WTC11 (cell line): ENCODE results near the gene ZNF527. TPM values are rescaled to one million over a fixed set of nuclear protein-coding genes. Genes with fewer than 3 reads are reported as not detected.

Source experiments
- ARID4B ChIP-seq: sonication (generic); formaldehyde crosslinking; IDR thresholded peaks from 2 replicates; pipeline ENCODE4 v1.8.0; 2023; ENCODE audit warnings: missing genetic modification reagents, mild to moderate bottlenecking, borderline replicate concordance
- ATF2 ChIP-seq: sonication (generic); formaldehyde crosslinking; IDR thresholded peaks from 2 replicates; pipeline ENCODE4 v1.8.1; 2022; ENCODE audit warnings: low read depth, missing genetic modification reagents, borderline replicate concordance
- CDX4 ChIP-seq: fragments of 250-450 bp; sonication (Bioruptor Pico); IDR thresholded peaks from 2 replicates; pipeline ENCODE4 v1.9.0; 2021; ENCODE audit warnings: moderate library complexity, mild to moderate bottlenecking, inconsistent platforms, borderline replicate concordance
- CREB1 ChIP-seq: sonication (generic); formaldehyde crosslinking; IDR thresholded peaks from 2 replicates; pipeline ENCODE4 v1.8.0; 2023; ENCODE audit warnings: mild to moderate bottlenecking, missing genetic modification reagents
- CREM ChIP-seq: sonication (generic); formaldehyde crosslinking; IDR thresholded peaks from 2 replicates; pipeline ENCODE4 v1.8.1; 2022; ENCODE audit warnings: mild to moderate bottlenecking, missing genetic modification reagents, moderate library complexity
- ELF4 ChIP-seq: sonication (generic); formaldehyde crosslinking; IDR thresholded peaks from 2 replicates; pipeline ENCODE4 v1.8.1; 2022; ENCODE audit warnings: low read depth, mild to moderate bottlenecking, moderate library complexity, missing genetic modification reagents
- ERG ChIP-seq: fragments of 250-450 bp; sonication (Bioruptor Pico); IDR thresholded peaks from 2 replicates; pipeline ENCODE4 v1.8.0; 2021; ENCODE audit warnings: mild to moderate bottlenecking
- FOXK1 ChIP-seq: sonication (generic); formaldehyde crosslinking; IDR thresholded peaks from 2 replicates; pipeline ENCODE4 v1.8.0; 2022; ENCODE audit warnings: mild to moderate bottlenecking, moderate library complexity, missing genetic modification reagents
- GABPB1 ChIP-seq: sonication (generic); formaldehyde crosslinking; IDR thresholded peaks from 2 replicates; pipeline ENCODE4 v1.8.1; 2023; ENCODE audit warnings: mild to moderate bottlenecking, missing genetic modification reagents
- GRHL2 ChIP-seq: fragments of 250-450 bp; sonication (Bioruptor Pico); IDR thresholded peaks from 2 replicates; pipeline ENCODE4 v1.8.0; 2022; ENCODE audit warnings: mild to moderate bottlenecking, moderate library complexity; ENCODE audit not compliant: insufficient replicate concordance, severe bottlenecking
- GTF2I ChIP-seq: fragments of 250-450 bp; sonication (Bioruptor Pico); conservative IDR thresholded peaks from 2 replicates; pipeline ENCODE4 v1.4.0; 2021; ENCODE audit warnings: mild to moderate bottlenecking
- JUN ChIP-seq: sonication (generic); formaldehyde crosslinking; IDR thresholded peaks from 2 replicates; pipeline ENCODE4 v1.8.0; 2023; ENCODE audit warnings: mild to moderate bottlenecking, missing genetic modification reagents
- NR2C2 ChIP-seq: sonication (generic); formaldehyde crosslinking; IDR thresholded peaks from 2 replicates; pipeline ENCODE4 v1.8.0; 2022; ENCODE audit warnings: mild to moderate bottlenecking, missing genetic modification reagents
- RELA ChIP-seq: sonication (generic); formaldehyde crosslinking; IDR thresholded peaks from 2 replicates; pipeline ENCODE4 v1.8.1; 2022; ENCODE audit warnings: missing genetic modification reagents, mild to moderate bottlenecking, borderline replicate concordance
- RORB ChIP-seq: fragments of 250-450 bp; sonication (Bioruptor Pico); IDR thresholded peaks from 2 replicates; pipeline ENCODE4 v1.9.0; 2021; ENCODE audit warnings: mild to moderate bottlenecking
- TEAD1 ChIP-seq: sonication (generic); formaldehyde crosslinking; IDR thresholded peaks from 2 replicates; pipeline ENCODE4 v1.8.0; 2022; ENCODE audit warnings: mild to moderate bottlenecking, missing genetic modification reagents
- TP53 ChIP-seq: sonication (generic); formaldehyde crosslinking; IDR thresholded peaks from 2 replicates; pipeline ENCODE4 v1.8.1; 2023; ENCODE audit warnings: mild to moderate bottlenecking, missing genetic modification reagents
- USF2 ChIP-seq: sonication (generic); formaldehyde crosslinking; IDR thresholded peaks from 2 replicates; pipeline ENCODE4 v1.8.1; 2023; ENCODE audit warnings: mild to moderate bottlenecking, missing genetic modification reagents, moderate library complexity
- ZBTB21 ChIP-seq: sonication (generic); formaldehyde crosslinking; IDR thresholded peaks from 2 replicates; pipeline ENCODE4 v1.8.1; 2023; ENCODE audit warnings: mild to moderate bottlenecking, missing genetic modification reagents, borderline replicate concordance
- ZNF121 ChIP-seq: sonication (generic); formaldehyde crosslinking; IDR thresholded peaks from 2 replicates; pipeline ENCODE4 v1.8.0; 2023; ENCODE audit warnings: missing genetic modification reagents
- ZNF281 ChIP-seq: sonication (generic); formaldehyde crosslinking; IDR thresholded peaks from 2 replicates; pipeline ENCODE4 v1.8.0; 2023; ENCODE audit warnings: mild to moderate bottlenecking, missing genetic modification reagents
- ZNF512 ChIP-seq: sonication (generic); formaldehyde crosslinking; IDR thresholded peaks from 2 replicates; pipeline ENCODE4 v1.8.1; 2022; ENCODE audit warnings: missing genetic modification reagents, borderline replicate concordance
- ZNF671 ChIP-seq: fragments of 250-450 bp; sonication (Bioruptor Pico); IDR thresholded peaks from 2 replicates; pipeline ENCODE4 v1.8.0; 2021; ENCODE audit warnings: mild to moderate bottlenecking
- ZSCAN18 ChIP-seq: fragments of 250-450 bp; sonication (Bioruptor Pico); IDR thresholded peaks from 2 replicates; pipeline ENCODE4 v2.1.2; 2022; ENCODE audit warnings: mild to moderate bottlenecking, moderate library complexity
- total RNA-seq: library from RNA; stranded (reverse); gene quantifications from 3 replicates; pipeline ENCODE4 v1.2.3, GENCODE V29; 2021

The ZNF527 gene
- total RNA-seq, 1 experiment from 2014 or later = 3.3 TPM

- TF ChIP-seq ZNF121 (no peak), ATF2 (no peak), ZNF671 (no peak), ZNF281 (CRISPR knock-in tag) (no peak), JUN (CRISPR knock-in tag) (no peak), CDX4 (CRISPR knock-in tag) (no peak), GTF2I (CRISPR knock-in tag) (no peak), ZNF512 (CRISPR knock-in tag) (no peak), ARID4B (CRISPR knock-in tag) (peak; percentile 57; the same call in 1 of the 2 replicates), GRHL2 (no peak), TEAD1 (CRISPR knock-in tag) (no peak), ZSCAN18 (no peak), CREB1 (CRISPR knock-in tag) (no peak), CREM (CRISPR knock-in tag) (peak; percentile 84; the same call in 1 of the 2 replicates), GABPB1 (CRISPR knock-in tag) (no peak; the same call in 1 of the 2 replicates), TP53 (CRISPR knock-in tag) (no peak), ERG (CRISPR knock-in tag) (no peak), ZBTB21 (peak; percentile 79; the same call in 1 of the 2 replicates), USF2 (no peak), FOXK1 (CRISPR knock-in tag) (no peak), ELF4 (CRISPR knock-in tag) (no peak), RORB (CRISPR knock-in tag) (no peak), RELA (CRISPR knock-in tag) (no peak), NR2C2 (CRISPR knock-in tag) (no peak)
Measured at GRCh38 chr19:37334179-37335071, 36.5 kb upstream of the ZNF527 start (continued).
